ENCODE results near the gene CRACR2B. TPM values are rescaled to one million over a fixed set of nuclear protein-coding genes. Genes with fewer than 3 reads are reported as not detected.

The CRACR2B gene
- total RNA-seq, 1 experiment from 2014 or later = 11.8 TPM

GRCh38 chr11:827146-827896 lies 398 bp upstream of the CRACR2B start:
- DNase-seq (ENCODE audit: low read depth, low spot score) (no peak), ATAC-seq (peak; percentile 64)
- ChIA-PET CTCF (no interaction called here), RAD21 (ENCODE audit: low non-redundant PET in 1 of 2, low total read pairs in 2 of 2, uncharacterized antibody in 2 of 2, unreplicated experiment in 2 of 2) (no interaction called here), POLR2A (interaction anchor here (1.4 to 2.3 kb wide), 2 partner anchors 8 to 18 kb away, joined by 6 to 16 read pairs; partner anchors contain the start of genes PNPLA2 and RPLP2)
- BruUV-seq (replicated peaks) = no TSS peak
- intact Hi-C loops (cut with micrococcal nuclease) = no loop called here
- Histone ChIP-seq H2AFZ (ENCODE audit: low read depth, low read length, poor library complexity, severe bottlenecking) (no peak overlapping the region), H3K9me2 (ENCODE audit: insufficient read depth) (no peaks in the 10 kb centered on the region), H3K27ac (ENCODE audit: low read depth, low read length) (peak overlapping the region; percentile 89), H3K4me3 (replicated peaks in 1 of 2; ENCODE audit: low read depth in 1 of 2, low read length in 2 of 2) (peak overlapping the region; percentile 51 to 65), H3K79me2 (ENCODE audit: insufficient read depth, low read length) (peaks cover 7% of the 10 kb centered on the region; the same call in 1 of the 2 replicates), H4K20me1 (ENCODE audit: insufficient read depth) (no peaks in the 10 kb centered on the region), H3K9me3 (ENCODE audit: control insufficient read depth in 1 of 2, insufficient read depth in 1 of 2, low read depth in 1 of 2, low read length in 2 of 2) (no peaks in the 10 kb centered on the region), H3K27me3 (ENCODE audit: insufficient read depth, low read length) (no peaks in the 10 kb centered on the region), H3K9ac (ENCODE audit: low read length) (peak overlapping the region; percentile 76), H3K4me1 (ENCODE audit: control insufficient read depth in 1 of 2, insufficient read depth in 2 of 2, low read length in 2 of 2) (peaks cover 29 to 47% of the 10 kb centered on the region in 2 experiments), H3K36me3 (ENCODE audit: control insufficient read depth in 1 of 2, insufficient read depth in 2 of 2, low read length in 2 of 2) (no peaks in the 10 kb centered on the region), H3K4me2 (ENCODE audit: low read length) (peak overlapping the region; percentile 100)
- TF ChIP-seq CTCF (IDR thresholded peaks at IDR 0.05 in 2 of 3, conservative IDR thresholded peaks at IDR 0.05 in 1 of 3; ENCODE audit: borderline replicate concordance in 1 of 3, insufficient read depth in 1 of 3, low read depth in 2 of 3, low read length in 2 of 3) (no peak), POLR2AphosphoS5 (IDR thresholded peaks at IDR 0.05; ENCODE audit: low read depth, low read length) (0 out of 2 replicates have a peak, but pooled peaks have one; percentile 8), SRF (IDR thresholded peaks at IDR 0.05; ENCODE audit: low read depth) (no peak), SIN3A (IDR thresholded peaks at IDR 0.05; ENCODE audit: low read depth) (no peak), EZH2 (IDR thresholded peaks at IDR 0.05) (no peak), JUND (IDR thresholded peaks at IDR 0.05) (no peak), POLR2A (IDR thresholded peaks at IDR 0.05; ENCODE audit: borderline replicate concordance, extremely low read depth, insufficient read depth, insufficient read length) (no peak), ELF1 (IDR thresholded peaks at IDR 0.05; ENCODE audit: borderline replicate concordance, low read depth) (no peak), RAD21 (IDR thresholded peaks at IDR 0.05; ENCODE audit: low read depth) (no peak), SP1 (IDR thresholded peaks at IDR 0.05; ENCODE audit: low read depth) (no peak), ZFX (IDR thresholded peaks at IDR 0.05) (peak; percentile 64; the same call in 1 of the 2 replicates)

Measured in HCT116 (cell line).